Sigmoid colon (tissue), 7 donors: Measurements from ENCODE around the gene FTCD. TPM values are rescaled to one million over a fixed set of nuclear protein-coding genes. Genes with fewer than 3 reads are reported as not detected.
A peak's percentile ranks its signal among the peaks of the same experiment; 100 is the strongest.

Experiments used
- DNase-seq: peaks from one replicate; pipeline ENCODE4 v3.0.0-alpha.2; 2019
- H3K27ac ChIP-seq, 4 donors: fragments of 200-600 bp; sonication (generic); one replicate each; pipeline ENCODE4 v1.5.1; 2016 to 2019; ENCODE audit warnings: mild to moderate bottlenecking in 1 of 4
- H3K27me3 ChIP-seq, 3 donors: fragments of 200-600 bp; sonication (generic); one replicate each; pipeline ENCODE4 v1.5.1; 2019; ENCODE audit warnings: mild to moderate bottlenecking in 1 of 3
- H3K36me3 ChIP-seq, 4 donors: fragments of 200-600 bp; sonication (generic); one replicate each; pipeline ENCODE4 v1.5.1; 2016 to 2019
- H3K4me1 ChIP-seq, 4 donors: fragments of 200-600 bp; sonication (generic); one replicate each; pipeline ENCODE4 v1.5.1; 2017 to 2019
- H3K4me3 ChIP-seq, 4 donors: fragments of 200-600 bp; sonication (generic); one replicate each; pipeline ENCODE4 v1.5.1; 2017 to 2019; ENCODE audit warnings: mild to moderate bottlenecking in 2 of 4, moderate library complexity in 1 of 4
- H3K9me3 ChIP-seq, 4 donors: fragments of 200-600 bp in 3 of 4; sonication (generic) in 3 of 4; one replicate each; pipeline versions ENCODE4 v1.5.1 to v1.6.1; 2013 to 2019
- EP300 ChIP-seq, 4 donors: sonication (generic); formaldehyde crosslinking; IDR thresholded peaks; one replicate each; pipeline ENCODE4 v1.6.1; 2017; ENCODE audit warnings: antibody characterized with exemption in 4 of 4
- POLR2A ChIP-seq, 2 donors: fragments of 450-650 bp; IDR thresholded peaks; one replicate each; pipeline ENCODE4 v1.6.1; 2016; ENCODE audit warnings: antibody characterized with exemption in 2 of 2, mild to moderate bottlenecking in 2 of 2, moderate library complexity in 2 of 2
- POLR2AphosphoS5 ChIP-seq, 4 donors: sonication (generic); formaldehyde crosslinking; IDR thresholded peaks; one replicate each; pipeline ENCODE4 v1.6.1; 2017; ENCODE audit warnings: antibody characterized with exemption in 4 of 4
- WGBS, 2 donors: extraction: QIAGEN DNeasy Blood & Tissue Kit; methylation state at CpG; one replicate each; pipeline ENCODE4 v1.1.7; 2013; 5-methylcytosine and 5-hydroxymethylcytosine counted together
- intact Hi-C: fragments of 100-400 bp; cut with DNase I; formaldehyde crosslinking; loops from one replicate; pipeline ENCODE4 v1.15.1; 2023
- polyA plus RNA-seq, 3 donors: library from polyadenylated mRNA; stranded (reverse); fragments of 200-250 nt; gene quantifications; one replicate each; pipeline ENCODE4 v1.2.3, GENCODE V29; 2013
- total RNA-seq, 4 donors: library from RNA; depleted of rRNA; stranded (reverse); fragments of >200 nt; gene quantifications; one replicate each; pipeline ENCODE4 v1.1.0, GENCODE V29; 2016
- TF ChIP-seq, protein P1 (sequence below), 4 experiments: fragments of 450-650 bp in 3 of 4; fragments of 200-600 bp in 1 of 4; IDR thresholded peaks; one replicate each; pipeline ENCODE4 v1.5.1; 2016 to 2019; ENCODE audit warnings: antibody characterized with exemption in 4 of 4, mild to moderate bottlenecking in 3 of 4, moderate library complexity in 2 of 4
- donor health status: healthy with polysubstance abuse.
- donor health status: Bipolar disorder and iron deficiency.
- donor health status: healthy.

Gene FTCD
- total and polyA plus RNA-seq, 7 donors: 0.20 to 1.4 TPM; not detected in 5

DNA sequence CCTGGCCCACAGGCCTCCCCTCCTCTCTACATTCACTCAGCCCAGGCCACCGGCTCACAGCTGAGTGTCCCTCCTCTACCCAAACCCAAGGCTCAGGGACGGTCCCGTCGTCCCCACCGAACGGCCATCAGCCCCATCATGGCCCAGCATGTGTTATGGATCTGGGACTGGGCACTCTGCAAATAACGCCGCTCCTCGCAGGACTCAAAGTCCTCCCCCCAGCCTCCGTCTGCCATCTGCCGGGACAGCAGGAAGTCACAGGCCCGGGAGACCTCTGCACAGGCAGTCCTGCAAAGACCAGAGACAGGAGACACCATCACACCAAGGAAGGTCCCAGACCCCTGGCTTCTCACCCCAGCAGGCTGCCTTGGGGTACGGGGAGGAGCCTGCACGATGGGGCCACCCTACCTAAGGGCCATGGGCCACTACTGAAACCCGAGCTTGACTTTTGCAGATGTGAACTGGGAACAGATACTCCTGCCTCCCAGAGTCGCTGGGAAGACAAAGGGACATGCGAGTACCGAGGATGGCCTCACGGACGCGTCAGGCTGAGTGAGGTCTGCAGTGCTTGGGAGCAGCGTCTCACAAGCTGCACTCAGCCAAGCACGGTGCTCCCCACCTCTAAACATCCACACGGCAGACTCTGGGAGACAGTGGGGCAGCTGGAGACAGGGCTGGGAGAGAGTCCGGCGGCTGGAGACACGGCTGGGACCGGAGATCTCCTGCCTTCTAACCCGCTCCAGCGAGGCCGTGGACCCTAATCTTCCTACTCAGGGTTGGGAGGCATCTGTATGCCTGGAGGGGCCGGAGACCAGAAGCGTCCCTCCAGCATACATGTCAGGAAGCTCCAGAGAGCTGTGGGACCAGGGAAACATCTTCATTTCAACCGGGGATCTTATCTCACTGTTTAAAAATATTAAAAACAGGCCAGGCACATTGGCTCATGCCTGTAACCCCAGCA lies 39.3 kb upstream of the FTCD start:
- Histone ChIP-seq H3K9me3 (no peaks in the 10 kb centered on the region), H3K27me3 (no peaks in the 10 kb centered on the region), H3K4me1 (peaks cover 0 to 6% (median 3%) of the 10 kb centered on the region in 4 donors), H3K27ac (no peak overlapping the region), H3K4me3 (no peak overlapping the region), H3K36me3 (peaks cover 21 to 88% (median 32%) of the 10 kb centered on the region in 4 donors)
- no peak for TF ChIP-seq EP300 (IDR thresholded peaks at IDR 0.05)
- peak; percentile 58 for DNase-seq
- 93 to 97% methylated on average over 34 of the region's 34 CpGs for WGBS, 2 donors
- intact Hi-C loops: no loop called here

DNA sequence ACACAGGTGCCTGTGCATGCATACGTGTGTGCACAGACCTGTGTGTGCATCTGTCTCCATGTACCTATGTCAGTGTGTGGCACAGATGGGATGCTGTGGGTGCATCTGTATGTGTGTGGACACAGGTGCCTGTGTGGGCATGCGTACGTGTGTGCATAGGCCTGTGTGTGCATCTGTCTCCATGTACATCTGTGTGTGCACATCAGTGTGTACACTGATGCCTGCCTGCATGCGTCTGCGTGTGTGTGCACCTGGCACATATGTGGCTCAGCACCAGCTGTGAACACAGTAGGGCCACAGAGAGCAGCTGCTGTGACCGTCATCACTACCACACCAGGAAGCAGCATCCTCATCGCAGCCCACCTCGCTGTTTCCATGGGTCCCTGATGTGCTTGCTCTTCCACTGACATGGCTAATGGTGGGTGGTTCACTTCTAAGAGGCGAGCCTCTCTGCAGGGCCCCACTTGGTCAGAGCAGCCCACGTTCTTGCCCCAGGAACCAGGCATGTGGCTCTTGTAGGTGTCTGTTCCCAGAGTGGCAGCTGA lies 38.5 kb upstream of the FTCD start:
- Histone ChIP-seq H3K4me3 (no peak overlapping the region), H3K27me3 (no peaks in the 10 kb centered on the region), H3K4me1 (peaks cover 0 to 13% (median 10%) of the 10 kb centered on the region in 4 donors), H3K27ac (no peak overlapping the region), H3K9me3 (no peaks in the 10 kb centered on the region), H3K36me3 (peaks cover 21 to 87% (median 28%) of the 10 kb centered on the region in 4 donors)
- TF ChIP-seq POLR2AphosphoS5 (IDR thresholded peaks at IDR 0.05) (no peak), EP300 (IDR thresholded peaks at IDR 0.05) (no peak), POLR2A (IDR thresholded peaks at IDR 0.05) (no peak)
- WGBS, 2 donors: 96 to 97% methylated on average over 10 of the region's 10 CpGs
- DNase-seq: peak; percentile 14
- intact Hi-C loops: no loop called here

DNA sequence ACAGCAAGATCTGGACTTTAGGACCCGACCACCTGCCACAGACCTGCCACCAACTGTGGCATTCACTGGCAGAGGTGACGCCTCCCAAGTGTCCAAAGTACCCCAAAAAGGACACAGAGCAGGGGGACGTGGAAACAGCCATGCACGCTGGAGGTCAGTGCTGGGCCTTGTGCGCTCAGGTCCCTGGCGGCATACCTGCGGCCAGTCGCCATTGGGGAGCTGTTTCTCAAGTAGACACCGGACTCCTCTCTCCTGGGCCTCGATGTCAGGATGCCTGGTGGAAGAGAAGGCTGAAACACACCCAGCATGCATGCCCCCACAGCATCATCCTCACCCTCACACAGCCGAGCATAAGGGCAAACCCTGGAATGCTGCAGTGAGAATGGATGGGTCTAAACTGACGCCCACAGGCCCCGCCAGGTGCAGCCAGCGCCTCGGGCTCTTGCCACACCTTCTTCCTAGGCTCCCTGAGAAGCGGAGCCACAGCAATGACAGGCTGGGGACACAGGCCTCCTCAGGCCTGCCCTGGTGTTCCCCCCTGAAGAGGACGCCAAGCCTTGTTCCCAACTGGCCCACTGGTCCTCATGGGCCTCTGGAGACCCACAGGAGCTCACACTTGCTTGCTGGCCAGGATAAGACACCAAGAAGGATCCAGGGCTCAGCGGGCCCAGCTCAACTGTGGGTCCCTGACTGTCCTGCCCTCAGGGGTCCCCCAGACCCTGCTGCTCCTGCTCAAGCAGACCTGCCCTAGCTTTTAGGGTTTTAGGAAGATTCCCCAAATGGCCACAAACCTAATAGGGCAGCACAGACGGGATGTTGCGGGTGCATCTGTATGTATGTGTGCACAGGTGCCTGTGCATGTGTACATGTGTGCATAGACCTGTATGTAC lies 36.6 kb upstream of the FTCD start:
- intact Hi-C loops: no loop called here

DNA sequence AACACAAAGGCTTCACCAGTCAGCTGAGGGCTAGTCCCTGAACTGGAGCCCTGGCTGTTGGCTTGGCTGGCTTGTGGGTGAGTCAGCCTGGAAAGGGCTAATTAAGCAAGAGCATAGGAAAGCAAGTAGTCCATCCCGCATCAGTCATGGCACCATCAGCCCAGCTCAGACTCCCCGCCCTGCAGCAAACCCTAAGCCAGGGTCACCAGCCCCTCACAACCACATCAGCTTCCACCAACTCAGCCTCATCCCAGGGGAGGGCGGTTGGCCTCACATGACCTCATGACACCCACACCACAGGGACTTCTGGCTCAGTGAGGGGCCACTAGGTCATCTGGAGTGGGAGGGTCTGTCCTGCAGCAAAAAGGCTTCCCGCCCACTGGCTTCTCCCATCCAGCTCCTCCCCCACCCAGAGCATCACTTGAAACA lies 35.9 kb upstream of the FTCD start:
- no peak overlapping the region for H3K4me3 ChIP-seq
- H3K27ac ChIP-seq: peak overlapping the region in 3 of 4 donors; percentile 15 to 69 (median 52)
- H3K9me3 ChIP-seq: no peaks in the 10 kb centered on the region
- peaks cover 0 to 20% (median 18%) of the 10 kb centered on the region in 4 donors for H3K4me1 ChIP-seq
- no peaks in the 10 kb centered on the region for H3K27me3 ChIP-seq
- H3K36me3 ChIP-seq: peaks cover 21 to 69% (median 25%) of the 10 kb centered on the region in 4 donors
- no peak for TF ChIP-seq POLR2AphosphoS5 (IDR thresholded peaks at IDR 0.05)
- TF ChIP-seq, protein P1, sequence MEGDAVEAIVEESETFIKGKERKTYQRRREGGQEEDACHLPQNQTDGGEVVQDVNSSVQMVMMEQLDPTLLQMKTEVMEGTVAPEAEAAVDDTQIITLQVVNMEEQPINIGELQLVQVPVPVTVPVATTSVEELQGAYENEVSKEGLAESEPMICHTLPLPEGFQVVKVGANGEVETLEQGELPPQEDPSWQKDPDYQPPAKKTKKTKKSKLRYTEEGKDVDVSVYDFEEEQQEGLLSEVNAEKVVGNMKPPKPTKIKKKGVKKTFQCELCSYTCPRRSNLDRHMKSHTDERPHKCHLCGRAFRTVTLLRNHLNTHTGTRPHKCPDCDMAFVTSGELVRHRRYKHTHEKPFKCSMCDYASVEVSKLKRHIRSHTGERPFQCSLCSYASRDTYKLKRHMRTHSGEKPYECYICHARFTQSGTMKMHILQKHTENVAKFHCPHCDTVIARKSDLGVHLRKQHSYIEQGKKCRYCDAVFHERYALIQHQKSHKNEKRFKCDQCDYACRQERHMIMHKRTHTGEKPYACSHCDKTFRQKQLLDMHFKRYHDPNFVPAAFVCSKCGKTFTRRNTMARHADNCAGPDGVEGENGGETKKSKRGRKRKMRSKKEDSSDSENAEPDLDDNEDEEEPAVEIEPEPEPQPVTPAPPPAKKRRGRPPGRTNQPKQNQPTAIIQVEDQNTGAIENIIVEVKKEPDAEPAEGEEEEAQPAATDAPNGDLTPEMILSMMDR (IDR thresholded peaks at IDR 0.05): no peak
- no peak for TF ChIP-seq EP300 (IDR thresholded peaks at IDR 0.05)
- TF ChIP-seq POLR2A (IDR thresholded peaks at IDR 0.05): no peak
- intact Hi-C loops: no loop called here
- DNase-seq: peak; percentile 82
- WGBS, 2 donors: 92 to 96% methylated on average over 4 of the region's 4 CpGs

More for the DNA sequence above, 36.6 kb upstream of the FTCD start:
- H3K27ac ChIP-seq: peak overlapping the region in 1 of 4 donors; percentile 15
- H3K4me3 ChIP-seq: no peak overlapping the region
- H3K9me3 ChIP-seq: no peaks in the 10 kb centered on the region
- TF ChIP-seq, protein P1 (IDR thresholded peaks at IDR 0.05): no peak
- TF ChIP-seq POLR2AphosphoS5 (IDR thresholded peaks at IDR 0.05): no peak
- TF ChIP-seq EP300 (IDR thresholded peaks at IDR 0.05): no peak
- TF ChIP-seq POLR2A (IDR thresholded peaks at IDR 0.05): no peak
- WGBS, 2 donors: 95 to 96% methylated on average over 20 of the region's 20 CpGs
- DNase-seq: peak; percentile 59
- H3K27me3 ChIP-seq: no peaks in the 10 kb centered on the region
- H3K36me3 ChIP-seq: peaks cover 21 to 76% (median 25%) of the 10 kb centered on the region in 4 donors
- peaks cover 0 to 20% (median 18%) of the 10 kb centered on the region in 4 donors for H3K4me1 ChIP-seq

DNA sequence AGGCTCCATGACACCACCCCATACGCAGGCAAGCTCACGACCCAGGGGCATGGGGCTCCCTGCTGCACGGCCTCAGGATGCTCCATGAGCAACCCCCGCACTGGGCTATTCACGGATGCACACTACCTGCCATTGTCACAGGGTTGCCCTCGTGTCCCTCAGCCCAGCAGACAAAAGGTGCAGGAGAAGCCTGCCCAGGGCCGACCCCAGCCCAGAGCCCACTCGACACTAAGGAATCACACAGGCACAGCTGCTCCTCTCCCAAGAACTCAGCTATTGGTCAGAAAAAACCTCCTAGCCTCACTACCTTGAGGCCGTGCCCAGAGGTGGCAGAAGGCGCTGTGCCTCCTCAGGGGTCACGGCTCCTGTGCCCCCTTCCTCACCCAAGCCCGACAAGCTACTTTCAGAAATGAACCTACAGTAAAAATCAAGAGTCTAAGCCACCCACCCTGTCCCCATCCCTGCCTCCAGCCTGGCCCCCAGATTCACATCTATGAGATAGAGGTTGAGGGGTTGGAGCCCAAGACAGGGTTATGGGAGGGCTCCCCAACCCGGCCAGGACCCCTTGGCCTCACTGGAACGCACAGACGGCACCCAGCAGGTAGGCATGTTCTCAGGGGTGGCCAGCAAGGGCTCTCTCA lies 35.2 kb upstream of the FTCD start:
- H3K9me3 ChIP-seq: no peaks in the 10 kb centered on the region
- intact Hi-C loops: no loop called here
- H3K4me1 ChIP-seq: peaks cover 0 to 20% (median 18%) of the 10 kb centered on the region in 4 donors
- peaks cover 15 to 63% (median 20%) of the 10 kb centered on the region in 4 donors for H3K36me3 ChIP-seq
- WGBS, 2 donors: 95% methylated on average over 15 of the region's 15 CpGs
- TF ChIP-seq POLR2A (IDR thresholded peaks at IDR 0.05) (no peak), EP300 (IDR thresholded peaks at IDR 0.05) (no peak), POLR2AphosphoS5 (IDR thresholded peaks at IDR 0.05) (no peak)
- TF ChIP-seq, protein P1 (IDR thresholded peaks at IDR 0.05): no peak
- peak overlapping the region in 3 of 4 donors; percentile 15 to 69 (median 52) for H3K27ac ChIP-seq
- no peaks in the 10 kb centered on the region for H3K27me3 ChIP-seq
- no peak overlapping the region for H3K4me3 ChIP-seq
- peak; percentile 55 for DNase-seq
